Brain pericyte (primary cell): ENCODE data around the gene ZMYND12.

Experiments used
- DNase-seq: peaks from one replicate; pipeline ENCODE4 v3.0.0-alpha.2; 2012; ENCODE audit warnings: low read depth, low spot score

Gene ZMYND12

DNA sequence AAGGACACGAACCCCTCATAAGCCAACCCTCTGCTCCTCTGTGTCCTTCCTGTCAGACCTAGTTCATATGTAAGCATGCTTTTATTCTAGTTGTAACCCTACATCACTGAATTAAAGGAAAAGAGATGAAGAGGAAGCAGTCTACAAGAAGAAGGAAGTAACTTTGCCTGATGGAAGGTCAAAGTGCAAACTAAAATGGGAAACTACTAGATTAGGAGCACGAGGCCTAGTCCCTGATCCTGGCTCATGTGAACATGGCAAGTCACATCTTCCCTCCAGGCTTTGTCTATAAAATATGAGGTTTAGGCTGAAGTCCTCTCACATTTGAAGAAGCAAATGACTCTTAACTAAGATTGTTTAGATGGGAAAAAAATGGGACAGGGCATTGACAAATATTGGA is 13.2 kb downstream of the ZMYND12 start:
- no peak for DNase-seq

DNA sequence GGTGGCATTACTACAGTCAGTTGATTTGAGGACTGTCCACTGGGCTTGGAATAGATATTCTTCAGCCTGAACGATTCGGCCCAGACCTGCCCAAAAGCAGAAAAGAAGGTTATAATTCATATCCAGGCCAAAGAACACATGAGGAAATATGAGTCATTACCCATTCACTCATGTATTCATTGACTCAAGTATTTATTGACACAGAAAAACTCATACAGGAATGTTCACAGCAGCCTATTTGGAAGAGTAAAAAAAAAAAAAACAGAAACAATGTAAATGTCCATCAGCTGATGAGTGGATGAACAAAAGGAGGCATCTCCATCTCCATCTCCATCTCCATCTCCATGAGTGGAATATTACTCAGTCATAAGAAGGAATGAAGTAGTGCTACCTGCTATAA is 15.9 kb downstream of the ZMYND12 start:
- DNase-seq = no peak

DNA sequence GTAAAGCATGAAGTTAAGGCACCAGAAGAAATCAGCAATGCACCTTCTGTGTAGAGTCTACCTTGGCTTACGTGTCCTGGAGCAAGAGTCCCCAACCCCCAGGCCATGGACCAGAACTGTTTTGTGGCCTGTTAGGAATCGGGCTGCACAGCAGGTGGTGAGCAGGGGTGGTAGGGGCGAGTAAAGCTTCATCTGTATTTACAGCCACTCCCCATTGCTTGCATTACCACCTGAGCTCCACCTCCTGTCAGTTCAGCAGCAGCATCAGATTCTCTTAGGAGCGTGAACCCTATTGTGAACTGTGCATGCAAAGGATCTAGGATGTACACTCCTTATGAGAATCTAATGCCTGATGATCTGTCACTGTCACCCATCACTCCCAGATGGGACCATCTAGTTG is 21.5 kb downstream of the ZMYND12 start:
- no peak for DNase-seq

DNA sequence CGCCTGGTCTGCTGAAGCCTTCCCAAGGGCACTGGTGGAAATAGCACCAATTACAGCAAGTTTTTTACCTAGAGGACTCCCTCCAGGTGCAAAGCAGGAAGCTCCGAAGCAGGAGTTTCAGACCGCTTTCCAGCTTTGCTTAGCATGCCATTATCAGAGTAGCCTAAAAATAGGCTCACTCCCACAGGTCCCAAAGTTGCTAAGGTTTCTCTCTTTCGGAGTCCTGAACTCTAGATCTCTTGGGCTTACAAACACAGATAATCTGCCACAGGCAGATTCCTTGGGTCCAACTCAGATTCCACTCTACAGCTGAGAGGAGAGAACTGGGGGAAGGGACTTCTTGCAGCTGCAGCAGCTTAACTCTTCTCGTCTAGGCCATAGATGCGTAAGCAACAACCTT is 22.5 kb downstream of the ZMYND12 start:
- DNase-seq = no peak

DNA sequence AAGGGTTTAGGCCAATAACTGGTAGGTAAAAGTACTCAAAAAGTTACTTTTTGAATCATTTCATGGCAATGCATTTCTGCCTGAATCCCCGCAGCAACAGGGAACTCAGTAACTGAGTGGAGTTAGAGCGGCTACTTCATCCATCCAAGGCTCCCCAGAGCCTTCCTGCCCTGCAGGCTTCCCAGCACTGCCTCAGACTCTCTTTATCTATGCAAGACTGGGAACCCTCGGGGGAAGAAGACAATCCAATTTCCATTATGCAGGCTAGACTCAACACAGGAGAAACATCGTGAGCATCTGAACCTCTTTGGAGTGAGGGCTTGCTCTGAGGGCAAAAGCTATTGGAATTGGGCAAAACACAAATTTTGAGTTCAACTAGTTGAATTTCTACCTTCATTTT is 23.1 kb downstream of the ZMYND12 start:
- DNase-seq = no peak

DNA sequence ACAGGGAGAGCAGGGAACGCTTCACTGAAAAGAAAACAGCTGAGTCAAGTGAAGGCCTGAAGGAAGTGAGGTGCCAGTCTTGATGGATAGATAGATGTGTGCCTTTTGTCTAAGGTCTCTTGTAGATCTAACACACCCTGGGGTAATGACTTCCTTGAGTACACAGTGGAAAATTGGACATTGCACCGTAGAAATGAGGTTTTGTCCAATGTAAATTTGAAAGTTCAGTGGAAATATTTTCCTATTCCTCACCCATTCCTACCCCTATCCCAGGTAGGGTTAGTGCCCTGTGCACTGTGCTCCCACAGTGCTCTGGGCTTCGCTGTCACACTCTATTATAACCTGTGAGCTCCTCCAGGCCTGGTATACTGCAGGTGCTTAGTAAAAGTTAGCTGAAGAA is 24.3 kb downstream of the ZMYND12 start:
- DNase-seq = no peak

DNA sequence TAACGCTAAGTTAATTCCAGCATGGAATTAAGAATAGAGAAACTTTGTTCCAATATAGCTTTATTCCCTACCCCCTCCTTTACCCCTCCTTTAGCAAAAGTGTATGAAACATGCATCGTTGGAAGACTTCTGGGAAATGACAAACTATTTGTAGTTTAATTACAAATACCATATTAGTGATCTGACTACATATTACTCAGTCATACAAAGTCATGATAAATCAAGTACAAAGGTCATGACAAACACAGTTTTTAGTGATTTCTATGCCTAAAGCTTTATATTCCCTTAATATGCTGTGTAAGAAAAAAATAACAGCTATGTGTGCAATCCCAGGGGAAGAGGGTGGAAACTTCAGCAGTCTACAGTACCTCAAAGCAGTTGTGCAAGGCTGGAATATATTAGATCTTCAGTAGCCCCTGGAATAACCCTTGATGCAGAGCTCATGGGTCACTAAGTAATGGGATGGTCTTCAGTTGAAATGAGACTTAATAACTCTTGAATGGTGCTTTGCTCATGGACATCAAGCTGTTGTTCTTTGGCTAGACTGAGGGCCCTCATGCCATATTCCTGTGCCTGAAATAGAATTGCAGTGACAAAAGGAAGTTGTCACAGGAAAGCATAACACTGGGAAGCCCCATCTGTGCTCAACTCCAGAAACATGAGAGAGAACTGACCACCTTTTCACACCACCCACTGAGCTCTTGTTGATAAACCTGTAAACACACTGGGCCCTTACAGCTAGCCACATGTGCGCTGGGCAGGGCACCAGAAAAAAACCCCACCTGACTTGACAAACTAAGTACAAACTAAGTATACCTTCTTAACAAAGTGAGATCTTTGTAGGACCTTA is 25.3 kb downstream of the ZMYND12 start:
- DNase-seq = no peak

DNA sequence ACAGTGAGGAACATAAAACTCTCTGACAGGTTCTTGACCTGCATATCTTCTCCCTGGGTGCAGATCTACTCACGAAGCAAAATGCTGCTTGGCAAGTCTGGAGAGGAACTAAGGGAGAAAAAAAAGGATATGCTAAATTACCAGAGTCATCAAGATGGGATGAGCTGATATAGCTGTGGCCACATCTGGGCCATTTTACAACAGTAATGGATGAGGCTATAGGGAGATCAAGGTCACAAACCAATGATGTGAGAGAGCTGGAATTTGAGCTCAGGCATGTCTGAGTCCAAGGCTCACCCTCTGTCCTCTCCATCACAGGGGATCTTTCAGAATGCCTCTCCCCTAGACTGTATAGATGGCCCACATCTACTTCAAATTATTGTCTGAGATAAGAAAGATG is 26.2 kb downstream of the ZMYND12 start:
- no peak for DNase-seq

DNA sequence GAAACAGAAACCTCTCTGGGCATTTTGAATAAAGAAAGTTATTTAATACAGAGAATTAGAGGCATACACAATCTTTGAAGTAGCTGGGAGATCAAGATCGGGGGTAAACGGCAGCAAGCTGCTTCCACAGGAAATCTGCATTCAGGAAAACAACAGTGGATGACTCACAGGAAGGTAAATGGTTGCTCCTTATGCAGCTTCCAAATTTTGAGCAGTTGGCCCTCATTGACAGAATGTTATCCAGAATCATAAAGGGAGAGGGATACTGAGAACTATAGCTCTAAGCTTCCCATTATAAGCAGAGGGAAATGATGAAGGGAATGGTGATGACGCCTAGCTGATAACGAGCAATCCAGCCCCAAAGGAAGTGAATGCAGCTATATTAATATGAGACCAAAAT is 28.6 kb downstream of the ZMYND12 start:
- DNase-seq = no peak

DNA sequence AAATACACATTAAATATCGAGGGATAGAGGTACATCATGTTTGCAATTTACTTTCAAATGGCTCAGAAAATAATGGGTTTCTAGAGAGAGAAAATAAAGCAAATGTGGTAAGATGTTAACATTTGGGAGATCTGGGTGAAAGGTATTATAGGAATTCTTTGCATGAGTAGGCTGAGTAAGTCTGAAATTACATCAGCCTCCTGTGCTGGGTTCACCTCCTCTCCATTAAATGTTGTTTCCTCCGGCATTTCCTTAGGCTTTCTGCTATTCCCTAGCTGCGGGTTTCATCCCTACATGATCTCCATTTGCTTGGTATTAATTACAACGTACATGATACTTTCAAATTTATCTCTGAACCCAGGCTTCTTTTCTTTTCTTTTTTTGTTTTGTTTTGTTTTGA is 31.6 kb downstream of the ZMYND12 start:
- no peak for DNase-seq

DNA sequence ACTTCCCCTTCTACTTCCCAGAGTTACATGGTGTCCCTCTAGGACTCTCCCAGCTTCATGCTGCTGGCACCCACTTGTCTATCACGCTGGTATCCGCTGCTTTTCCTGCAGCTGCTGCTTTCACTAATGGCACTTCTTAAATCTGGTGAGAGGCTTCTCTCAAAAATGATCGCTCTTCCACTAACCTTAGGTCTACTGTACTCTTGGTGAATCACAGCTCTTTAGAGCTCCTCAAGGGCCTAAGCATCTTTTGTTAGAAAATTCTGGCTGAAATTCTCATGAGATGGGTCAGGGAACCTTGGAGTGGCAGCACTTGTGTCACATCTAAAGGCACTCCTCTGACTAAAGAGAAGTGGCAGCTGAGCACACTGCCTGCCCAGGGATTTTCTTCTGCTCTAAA is 32.1 kb downstream of the ZMYND12 start:
- no peak for DNase-seq

DNA sequence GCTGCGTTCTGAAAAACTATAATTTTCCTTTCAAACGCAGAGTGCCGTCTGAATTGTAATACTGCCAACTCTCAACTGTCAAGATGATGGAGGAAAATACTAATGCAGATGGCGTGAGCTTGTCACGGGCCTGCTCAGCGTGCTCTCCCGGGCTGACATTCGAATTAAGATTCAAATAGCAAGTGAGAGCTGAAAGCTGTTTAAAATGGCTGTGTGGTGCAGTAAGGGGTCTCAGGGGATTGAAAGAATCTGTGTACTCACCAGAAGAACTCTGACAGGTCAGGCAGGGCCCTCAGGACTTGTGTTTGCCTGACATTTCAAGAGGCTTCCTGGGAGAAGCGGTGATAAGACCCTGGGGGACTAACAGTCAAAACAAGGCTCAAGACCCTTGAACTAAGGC is 33.1 kb downstream of the ZMYND12 start:
- no peak for DNase-seq

DNA sequence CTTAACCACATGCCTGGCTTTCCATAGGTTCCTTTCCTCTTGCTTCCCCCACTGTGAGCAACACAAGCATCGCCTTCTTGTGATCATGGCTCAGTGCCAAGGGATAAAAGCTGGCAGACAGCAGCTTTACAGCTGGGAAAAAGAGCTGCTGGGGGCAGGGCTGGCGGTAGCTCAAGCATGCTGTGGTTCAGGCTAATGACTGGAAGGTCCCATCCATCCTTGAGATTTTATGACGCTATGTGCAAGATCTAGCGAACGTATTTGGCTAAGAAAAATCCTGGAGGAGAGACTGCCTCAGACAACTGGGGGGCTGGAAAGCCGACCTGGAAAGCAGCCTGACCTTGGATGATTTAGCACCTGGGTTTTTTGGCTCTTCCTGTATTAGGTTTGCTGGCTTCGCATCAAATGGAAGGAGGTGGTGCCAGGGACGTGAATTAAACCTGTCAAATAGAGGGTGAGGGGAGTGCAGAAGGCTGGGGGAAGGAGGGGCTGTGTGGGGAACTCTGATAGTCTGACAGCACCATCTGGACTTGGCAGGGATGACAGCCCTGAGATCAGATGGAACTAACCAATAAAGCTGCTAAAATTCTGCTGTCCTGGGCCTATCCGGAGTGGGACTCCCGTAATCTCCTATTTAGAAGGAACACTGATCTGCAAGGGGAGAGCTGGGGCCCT is 34.8 kb downstream of the ZMYND12 start:
- DNase-seq = no peak

DNA sequence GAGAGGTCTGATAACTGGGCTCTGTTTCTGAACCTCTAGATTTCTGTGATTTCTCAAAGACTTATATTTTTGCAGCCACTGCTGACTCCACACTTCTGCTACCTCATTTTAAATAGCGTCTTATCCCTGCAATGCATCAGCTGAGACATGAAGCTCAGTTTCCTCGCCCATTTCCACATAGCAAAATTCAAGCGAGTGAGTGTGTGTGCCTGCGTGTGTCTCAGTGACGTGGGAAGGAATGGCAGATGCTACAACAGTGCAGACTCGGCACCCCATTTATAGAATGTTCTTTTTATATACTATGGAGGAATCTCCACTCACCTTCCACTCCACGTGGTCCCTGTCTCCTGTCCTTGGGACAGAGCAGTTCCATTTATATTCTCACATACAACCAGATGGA is 35.7 kb downstream of the ZMYND12 start:
- no peak for DNase-seq

DNA sequence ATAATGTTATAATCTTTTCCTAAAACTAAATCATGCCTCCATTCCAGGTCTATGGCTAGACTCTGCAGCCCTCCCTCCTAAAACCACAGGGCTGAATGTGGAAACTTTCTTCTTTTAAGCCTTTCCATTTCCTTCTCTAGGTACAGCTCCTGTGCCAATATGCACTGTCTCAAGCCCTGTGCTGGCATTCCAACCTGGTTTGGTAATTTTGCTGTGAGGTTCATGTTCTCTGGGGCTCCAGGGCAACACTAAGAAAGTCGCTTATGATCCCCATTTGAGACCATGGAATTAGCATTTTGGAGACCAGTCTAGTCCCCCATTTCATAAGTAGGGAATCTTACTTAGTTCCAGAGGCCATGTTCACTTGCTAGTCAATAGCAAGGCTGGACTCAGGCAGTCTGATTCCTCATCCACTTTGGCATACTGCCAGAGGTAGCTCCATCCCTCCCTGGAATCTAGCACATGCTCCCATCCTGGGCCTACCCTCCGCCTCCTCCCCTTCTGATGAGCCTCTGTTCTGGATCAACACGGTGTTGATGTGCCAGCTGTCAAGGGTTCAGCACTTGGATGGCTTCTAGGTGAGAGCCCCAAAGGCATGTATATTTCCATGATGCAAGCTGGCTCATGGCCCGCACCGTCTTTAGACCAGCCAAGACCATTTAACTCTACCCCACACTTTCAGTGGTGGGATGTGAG is 36.5 kb downstream of the ZMYND12 start:
- DNase-seq = no peak

DNA sequence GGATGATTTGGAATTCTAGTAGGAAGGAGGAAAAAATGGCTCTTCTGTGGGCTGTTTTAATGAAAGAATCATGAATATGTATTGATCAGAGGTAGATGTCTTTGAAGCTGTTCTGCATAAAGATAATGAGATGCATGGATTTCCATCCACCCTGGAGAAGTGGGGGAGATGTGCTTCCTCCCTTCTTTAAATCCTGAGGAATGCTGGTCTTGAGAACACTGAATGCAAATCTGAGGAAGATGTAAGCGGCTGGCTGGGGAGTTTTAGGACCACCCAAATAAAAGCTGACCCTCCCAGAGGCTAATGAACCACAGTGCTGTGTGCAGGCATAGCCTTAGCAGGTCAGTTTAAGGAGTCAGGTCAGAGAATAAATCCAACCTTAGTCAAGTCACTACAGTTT is 37.3 kb downstream of the ZMYND12 start:
- DNase-seq = no peak

DNA sequence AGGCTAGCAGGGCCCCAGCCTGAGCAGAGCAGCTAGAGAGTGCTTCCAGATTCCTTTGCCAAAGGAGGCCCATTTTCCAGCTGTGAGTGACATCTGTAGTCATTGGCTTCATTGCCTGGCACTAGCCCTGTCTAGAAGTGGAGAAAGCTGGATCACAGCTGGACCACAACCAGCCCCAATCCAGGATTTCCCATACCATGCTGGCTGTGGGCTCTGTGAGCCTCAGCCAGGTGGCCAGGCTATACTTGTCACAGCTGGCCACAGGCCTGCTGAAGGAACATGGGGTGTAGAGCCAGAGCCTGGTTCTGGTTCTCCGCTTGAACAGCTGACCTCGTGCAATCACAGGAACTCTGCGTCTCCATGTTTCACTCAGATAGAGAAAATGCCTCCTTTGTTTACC is 38.7 kb downstream of the ZMYND12 start:
- no peak for DNase-seq

DNA sequence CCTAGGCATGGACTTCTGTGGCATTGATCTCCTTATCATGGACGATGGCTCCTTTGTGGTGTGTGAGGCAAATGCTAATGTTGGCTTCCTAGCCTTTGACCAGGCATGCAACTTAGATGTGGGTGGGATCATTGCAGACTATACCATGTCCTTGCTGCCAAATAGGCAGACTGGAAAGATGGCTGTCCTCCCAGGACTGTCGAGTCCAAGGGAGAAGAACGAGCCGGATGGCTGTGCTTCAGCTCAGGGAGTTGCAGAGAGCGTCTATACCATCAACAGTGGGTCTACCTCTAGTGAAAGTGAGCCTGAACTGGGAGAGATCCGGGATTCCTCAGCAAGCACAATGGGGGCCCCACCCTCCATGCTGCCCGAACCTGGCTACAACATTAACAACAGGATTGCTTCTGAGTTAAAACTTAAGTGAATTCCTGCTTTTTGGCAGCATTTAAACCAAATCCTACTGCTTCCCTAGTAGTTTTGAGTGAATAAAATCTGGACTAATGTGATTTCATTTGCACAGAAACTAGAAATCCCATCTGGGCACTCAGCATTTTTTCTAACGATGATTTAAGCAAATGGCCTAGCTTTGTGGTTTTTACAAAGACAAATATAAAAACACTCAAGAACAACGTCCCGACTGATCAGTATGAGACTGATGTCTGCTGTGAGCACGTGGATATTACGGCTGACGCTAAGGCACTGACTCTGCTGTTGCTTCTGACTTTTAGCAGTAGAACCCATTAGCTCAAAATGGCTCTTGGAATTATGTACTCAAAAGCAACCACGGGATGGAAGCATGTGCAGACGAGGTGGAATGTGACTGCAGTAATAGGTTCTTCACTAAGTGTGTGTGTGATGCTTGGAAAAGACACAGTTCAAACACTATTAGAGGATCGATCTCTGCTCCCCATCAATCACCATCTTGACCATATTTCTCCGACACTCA is 41.0 kb downstream of the ZMYND12 start:
- no peak for DNase-seq

DNA sequence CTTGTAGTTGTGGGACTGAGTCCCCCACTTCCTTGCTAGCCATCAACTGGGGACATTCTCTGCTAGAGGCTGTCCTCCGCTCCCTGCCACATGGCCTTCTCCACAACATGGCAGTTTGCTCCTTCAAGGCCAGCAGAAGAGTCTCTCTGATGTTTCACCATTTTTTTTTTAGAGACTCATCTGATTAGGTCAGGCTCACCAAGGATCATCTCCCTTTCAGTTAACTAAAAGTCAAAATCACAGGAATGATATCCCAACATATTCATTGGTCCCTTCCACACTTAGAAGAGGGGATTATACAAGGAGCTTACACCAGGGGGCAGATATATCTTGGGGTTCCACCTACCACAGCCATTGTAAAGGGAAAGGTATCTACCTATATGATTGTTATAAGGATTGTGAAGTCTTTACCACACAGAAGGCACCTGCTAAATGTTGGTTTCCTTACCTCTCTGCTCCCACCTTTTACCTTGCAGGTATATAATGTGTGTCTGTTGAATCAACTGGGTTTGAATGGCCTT is 51.9 kb downstream of the ZMYND12 start:
- no peak for DNase-seq

DNA sequence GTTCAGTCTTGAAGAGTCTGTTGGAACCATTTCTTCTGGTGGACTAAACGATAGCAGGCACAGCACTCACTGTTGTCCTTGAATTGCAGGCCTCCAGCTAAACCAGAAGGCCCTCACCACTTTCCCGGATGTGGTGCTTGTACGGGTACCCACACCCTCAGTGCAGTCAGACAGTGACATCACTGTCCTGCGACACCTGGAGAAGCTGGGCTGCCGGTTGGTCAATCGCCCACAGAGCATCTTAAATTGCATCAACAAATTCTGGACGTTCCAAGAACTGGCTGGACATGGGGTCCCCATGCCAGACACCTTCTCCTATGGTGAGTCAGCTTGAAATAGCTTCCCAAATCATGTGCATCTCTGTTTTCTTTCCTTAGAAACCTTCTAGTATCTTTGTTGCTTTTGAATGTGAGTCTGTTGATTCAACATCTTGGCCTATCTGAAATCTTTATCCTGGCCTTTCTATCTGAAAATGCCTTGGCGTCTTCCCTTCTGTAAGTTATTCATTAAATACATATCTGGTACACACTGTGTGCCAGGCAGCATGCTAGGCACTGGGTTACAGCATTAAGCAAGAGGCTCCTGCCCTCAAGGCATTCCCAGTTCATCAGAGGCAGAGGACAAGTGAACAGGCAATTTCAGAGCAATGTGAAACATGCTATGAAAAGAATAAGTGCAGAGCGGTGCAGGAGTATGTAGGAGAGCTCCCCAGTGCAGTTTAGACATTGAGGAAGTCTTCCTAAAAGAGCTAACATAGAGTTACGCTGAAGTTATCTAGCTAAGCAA is 56.3 kb downstream of the ZMYND12 start:
- no peak for DNase-seq
